Heart left ventricle (tissue), 13 donors: Measurements from ENCODE around the gene MATN1.

ENCODE experiments used
- CTCF ChIP-seq, 12 donors: fragments of 200-600 bp; sonication (generic) in 4 of 12; IDR thresholded peaks; one replicate each; pipeline versions ENCODE4 v1.5.0 to v1.8.0; 2018 to 2022; ENCODE audit warnings: antibody characterized with exemption in 12 of 12, mild to moderate bottlenecking in 5 of 12
- POLR2A ChIP-seq, 2 donors: fragments of 450-650 bp; IDR thresholded peaks; one replicate each; pipeline ENCODE4 v1.6.1; 2017; ENCODE audit warnings: antibody characterized with exemption in 2 of 2, mild to moderate bottlenecking in 2 of 2, moderate library complexity in 2 of 2
- donor health status: ischemic (EF 13 %, LVEDD 7.1; RV severe dilation, severe dysfunction).
- donor health status: DM: no; HTN: yes; CAD: no.
- donor health status: DM: no; HTN: no; CAD: no.
- donor health status: ischemic (EF 25% LVEDD 6.9; RV normal size, moderate dysfunction).
- donor health status: ischemic (EF 25% LVEDD 5.7; RV mildly dilated, moderate dysfunction).
- donor health status: ischemic (EF 35%, LVEDD 5.7; RV mildly dilated, moderate dysfunction).
- donor health status: nonischemic (EF 11% LVEDD 7.7; RV severe dilation, severe dysfunction).
- donor health status: DM: yes; HTN: yes; CAD: no.
- donor health status: PGD.
- donor health status: ischemic (EF 29% LVEDD 5.4; RV normal size, mild dysfunction).
- donor health status: nonischemic (EF 23%, LVEDD 6.1; RV moderate dilation, normal function).

- TF ChIP-seq POLR2A (IDR thresholded peaks at IDR 0.05) (no peak), CTCF (IDR thresholded peaks at IDR 0.05) (no peak)
Observed at GRCh38 chr1:30679201-30679975, 44.0 kb downstream of the MATN1 start.
